Subcutaneous adipose tissue (tissue), 4 donors: ENCODE measurements around the gene PARK7. TPM values are rescaled to one million over a fixed set of nuclear protein-coding genes. Genes with fewer than 3 reads are reported as not detected.

Source experiments
- total RNA-seq, 4 donors: library from RNA; depleted of rRNA; stranded (reverse); fragments of >200 nt; gene quantifications; one replicate each; pipeline ENCODE4 v1.1.0, GENCODE V29; 2016
- TF ChIP-seq, protein P1 (sequence below): fragments of 450-650 bp; IDR thresholded peaks from one replicate; pipeline ENCODE4 v1.5.1; 2016; ENCODE audit warnings: low read depth, mild to moderate bottlenecking, control low read depth, antibody characterized with exemption, moderate library complexity

PARK7 gene
- total RNA-seq, 4 donors from 2014 or later, result 195 to 251 (median 215) TPM

DNA sequence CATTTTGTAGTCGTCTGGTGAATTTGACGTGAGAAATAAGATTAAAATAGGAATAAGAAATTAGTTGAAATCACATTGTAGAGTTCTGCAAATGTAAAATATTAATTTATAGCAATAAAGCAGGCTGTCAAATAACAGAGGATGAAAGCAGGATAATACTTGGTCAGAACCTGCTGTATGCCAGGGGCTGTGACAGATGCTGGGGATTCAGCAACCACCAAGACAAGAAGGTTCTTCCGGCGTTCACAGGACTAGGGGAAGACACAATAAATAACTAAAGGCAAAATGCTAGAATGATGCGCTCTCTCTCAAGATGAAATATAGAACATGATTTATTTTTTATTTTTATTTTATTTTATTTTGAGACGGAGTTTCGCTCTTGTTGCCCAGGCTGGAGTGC is 6.8 kb upstream of the PARK7 start:
- TF ChIP-seq, protein P1, sequence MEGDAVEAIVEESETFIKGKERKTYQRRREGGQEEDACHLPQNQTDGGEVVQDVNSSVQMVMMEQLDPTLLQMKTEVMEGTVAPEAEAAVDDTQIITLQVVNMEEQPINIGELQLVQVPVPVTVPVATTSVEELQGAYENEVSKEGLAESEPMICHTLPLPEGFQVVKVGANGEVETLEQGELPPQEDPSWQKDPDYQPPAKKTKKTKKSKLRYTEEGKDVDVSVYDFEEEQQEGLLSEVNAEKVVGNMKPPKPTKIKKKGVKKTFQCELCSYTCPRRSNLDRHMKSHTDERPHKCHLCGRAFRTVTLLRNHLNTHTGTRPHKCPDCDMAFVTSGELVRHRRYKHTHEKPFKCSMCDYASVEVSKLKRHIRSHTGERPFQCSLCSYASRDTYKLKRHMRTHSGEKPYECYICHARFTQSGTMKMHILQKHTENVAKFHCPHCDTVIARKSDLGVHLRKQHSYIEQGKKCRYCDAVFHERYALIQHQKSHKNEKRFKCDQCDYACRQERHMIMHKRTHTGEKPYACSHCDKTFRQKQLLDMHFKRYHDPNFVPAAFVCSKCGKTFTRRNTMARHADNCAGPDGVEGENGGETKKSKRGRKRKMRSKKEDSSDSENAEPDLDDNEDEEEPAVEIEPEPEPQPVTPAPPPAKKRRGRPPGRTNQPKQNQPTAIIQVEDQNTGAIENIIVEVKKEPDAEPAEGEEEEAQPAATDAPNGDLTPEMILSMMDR, result no peak

DNA sequence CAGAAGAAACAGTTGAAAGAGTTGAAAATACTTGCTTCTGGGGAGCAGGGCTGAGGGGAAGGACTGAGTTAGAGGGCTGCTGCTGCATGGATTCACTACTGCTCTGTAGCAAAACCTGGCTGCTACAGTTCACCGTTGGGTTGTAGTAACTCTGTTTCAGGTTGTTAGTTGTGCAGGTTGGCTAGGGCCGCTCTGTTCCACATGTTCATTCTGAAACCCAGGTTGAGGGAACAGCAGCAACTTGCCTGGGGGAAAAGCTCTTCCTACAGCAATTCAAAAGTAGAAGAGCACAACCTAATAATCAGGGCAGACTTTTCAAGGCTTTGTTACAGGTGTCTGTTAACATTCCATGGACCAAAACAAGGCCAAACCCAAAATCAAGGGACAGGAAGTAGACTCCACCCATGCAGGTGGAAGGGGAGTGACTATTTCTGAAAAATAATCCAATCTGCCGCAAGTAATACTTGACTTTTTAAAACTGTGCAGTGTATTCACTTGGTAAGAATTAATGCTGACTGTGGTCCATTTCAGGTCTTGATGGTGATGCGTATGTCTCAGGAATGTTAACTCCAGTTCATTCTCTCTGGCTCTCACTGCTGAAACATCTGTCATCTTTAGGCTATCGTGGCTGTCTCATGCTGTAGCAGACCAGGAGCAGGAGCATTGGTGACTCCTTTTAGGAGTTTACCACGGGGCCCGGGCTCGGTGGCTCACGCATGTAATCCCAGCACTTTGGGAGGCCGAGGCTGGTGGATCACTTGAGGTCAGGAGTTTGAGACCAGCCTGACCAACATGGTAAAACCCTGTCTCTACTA is 5.1 kb upstream of the PARK7 start:
- TF ChIP-seq, protein P1, result no peak

DNA sequence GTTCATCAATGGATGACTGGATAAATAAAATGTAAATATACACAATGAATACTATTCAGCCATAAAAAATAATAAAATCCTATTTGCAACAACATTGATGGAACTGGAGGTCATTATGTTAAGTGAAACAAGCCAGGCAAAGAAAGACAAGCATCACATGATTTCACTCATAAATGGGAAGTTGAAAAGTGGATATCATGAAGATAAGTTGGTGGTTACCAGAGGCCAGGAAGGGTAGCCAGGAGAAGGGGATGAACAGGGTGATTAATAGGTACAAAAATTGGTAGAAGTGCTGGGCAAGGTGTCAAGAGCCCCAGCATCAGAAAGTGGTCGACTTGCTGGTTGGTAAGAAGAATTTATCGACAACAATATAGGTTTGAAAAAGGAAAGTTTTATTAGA is 1.3 kb upstream of the PARK7 start:
- TF ChIP-seq, protein P1, result no peak

DNA sequence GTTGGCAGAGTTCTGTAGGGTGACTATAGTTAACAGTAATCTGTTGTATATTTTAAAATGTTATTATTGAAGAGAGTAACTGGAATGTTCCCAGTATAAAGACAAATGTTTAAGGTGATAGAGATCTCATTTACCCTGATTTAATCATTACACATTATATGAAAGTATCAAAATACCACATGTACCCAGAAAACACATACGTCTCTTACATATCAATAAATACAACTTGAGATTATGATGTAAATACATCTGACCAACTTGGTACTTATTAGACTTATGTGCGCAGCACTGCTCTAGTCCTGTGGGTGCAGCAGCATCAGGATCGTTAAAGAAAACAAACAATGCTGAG is 670 bp upstream of the PARK7 start:
- TF ChIP-seq, protein P1, result no peak

DNA sequence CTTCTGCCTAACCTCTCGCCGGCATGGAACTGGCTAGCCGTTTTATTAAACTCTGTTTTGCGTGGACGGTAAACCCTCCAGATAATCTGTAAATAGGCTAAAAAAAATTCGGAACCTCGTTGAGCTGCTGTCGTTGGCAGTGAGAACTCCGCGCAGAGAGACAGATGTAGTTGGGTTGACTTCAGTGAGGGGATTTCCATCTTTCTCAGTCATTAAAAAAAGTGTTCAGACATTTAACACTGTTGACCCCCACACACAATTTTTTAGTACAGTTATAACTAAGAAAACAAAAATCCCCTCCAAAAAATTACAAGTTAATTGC is 464 bp downstream of the PARK7 start:
- TF ChIP-seq, protein P1, result no peak

DNA sequence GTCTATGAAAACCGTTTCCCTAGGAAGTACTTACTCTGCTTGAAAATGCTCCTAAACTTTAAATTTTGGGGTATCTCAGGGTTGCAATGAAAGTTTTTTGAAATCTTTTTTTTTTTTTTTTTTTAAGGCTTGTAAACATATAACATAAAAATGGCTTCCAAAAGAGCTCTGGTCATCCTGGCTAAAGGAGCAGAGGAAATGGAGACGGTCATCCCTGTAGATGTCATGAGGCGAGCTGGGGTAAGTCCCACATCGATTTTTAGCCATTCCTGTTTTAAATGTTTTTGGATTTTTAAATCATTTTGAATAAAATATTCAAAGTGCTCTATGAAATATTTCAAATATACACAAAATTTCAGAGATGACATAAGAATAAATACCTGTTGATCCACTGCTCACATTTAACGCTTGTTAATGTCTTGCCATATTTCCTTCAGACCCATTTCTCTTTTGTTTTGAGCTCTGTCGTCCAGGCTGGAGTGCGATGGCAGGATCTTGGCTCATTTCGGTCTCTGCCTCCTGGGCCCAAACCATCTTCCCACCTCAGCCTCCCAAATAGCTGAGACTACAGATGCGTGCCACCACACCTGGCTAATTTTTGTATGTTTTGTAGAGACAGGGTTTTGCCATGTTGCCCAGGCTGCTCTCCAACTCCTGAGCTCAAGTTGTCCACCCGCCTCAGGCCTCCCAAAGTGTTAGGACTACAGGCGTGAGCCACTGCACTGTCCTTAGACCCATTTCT is 1.3 kb downstream of the PARK7 start:
- TF ChIP-seq, protein P1, result no peak

DNA sequence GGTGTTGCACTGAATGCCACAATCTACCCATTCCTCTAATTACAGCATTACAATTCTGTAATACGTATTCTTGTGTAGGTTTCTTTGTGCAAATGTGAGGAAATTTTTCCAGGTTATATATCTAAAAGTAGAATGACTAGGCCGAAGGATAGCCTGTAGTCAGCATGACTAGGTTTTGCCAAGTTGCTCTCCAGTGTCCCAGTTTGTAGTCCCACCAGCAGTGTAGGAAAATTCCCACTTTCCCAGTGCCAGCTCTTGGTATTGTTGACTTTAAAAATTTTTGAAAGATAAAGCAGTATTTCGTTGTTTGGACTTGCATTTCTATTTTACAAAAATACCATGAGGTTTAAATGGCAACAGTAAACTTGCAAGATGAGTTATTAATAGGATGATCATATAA is 3.0 kb downstream of the PARK7 start:
- TF ChIP-seq, protein P1, result no peak
